Ovary (tissue), 9 donors: ENCODE results near the gene STOML1. TPM values are rescaled to one million over a fixed set of nuclear protein-coding genes. Genes with fewer than 3 reads are reported as not detected.

Source experiments
- DNase-seq, 5 donors: peaks; one replicate each; pipeline ENCODE4 v3.0.0-alpha.2; 2019 to 2020
- H3K27ac ChIP-seq, 2 donors: fragments of 200-600 bp; one replicate each; pipeline versions ENCODE4 v1.5.1 to v1.8.0; 2019 to 2022
- H3K27me3 ChIP-seq: fragments of 200-600 bp; one replicate; pipeline ENCODE4 v1.8.0; 2022
- H3K36me3 ChIP-seq: fragments of 200-600 bp; sonication (generic); one replicate; pipeline ENCODE4 v1.5.1; 2019
- H3K4me1 ChIP-seq: one replicate; pipeline ENCODE4 v1.8.1; 2013; ENCODE audit warnings: mild to moderate bottlenecking, moderate library complexity; ENCODE audit not compliant: insufficient read depth
- H3K4me3 ChIP-seq: fragments of 200-600 bp; sonication (generic); one replicate; pipeline ENCODE4 v1.5.1; 2017
- H3K9me3 ChIP-seq, 2 donors: fragments of 200-600 bp in 1 of 2; sonication (generic) in 1 of 2; one replicate each; pipeline versions ENCODE4 v1.5.1 to v1.8.1; 2013 to 2019; ENCODE audit warnings: mild to moderate bottlenecking in 1 of 2, moderate library complexity in 1 of 2
- CTCF ChIP-seq, 3 donors: fragments of 450-650 bp in 2 of 3; fragments of 200-600 bp in 1 of 3; IDR thresholded peaks; one replicate each; pipeline versions ENCODE4 v1.5.1 to v1.8.0; 2016 to 2022; ENCODE audit warnings: antibody characterized with exemption in 3 of 3, mild to moderate bottlenecking in 1 of 3
- EP300 ChIP-seq: sonication (generic); formaldehyde crosslinking; IDR thresholded peaks from one replicate; pipeline ENCODE4 v1.6.1; 2017; ENCODE audit warnings: antibody characterized with exemption
- POLR2A ChIP-seq: fragments of 450-650 bp; IDR thresholded peaks from one replicate; pipeline ENCODE4 v1.6.1; 2017; ENCODE audit warnings: antibody characterized with exemption, mild to moderate bottlenecking, moderate library complexity
- WGBS, 3 donors: extraction: QIAGEN DNeasy Blood & Tissue Kit in 1 of 3; methylation state at CpG; one replicate each; pipeline versions ENCODE4 v1.1.5 to v1.1.7; 2013 to 2017; 5-methylcytosine and 5-hydroxymethylcytosine counted together
- intact Hi-C, 4 donors: fragments of 100-400 bp; cut with DNase I; formaldehyde crosslinking; loops; one replicate each; pipeline versions ENCODE4 v1.11.0 to v1.15.1; 2022 to 2023
- polyA plus RNA-seq, 2 donors: library from polyadenylated mRNA; stranded (reverse); fragments of 200-250 nt in 1 of 2; fragments of 350-450 nt in 1 of 2; fragmentation: Illumina TruSeq in 1 of 2; extraction: RNeasy Lipid Tissue Mini Kit (QIAGEN cat#74804) in 1 of 2; gene quantifications; one replicate each; pipeline ENCODE4 v1.2.3, GENCODE V29; 2013 to 2014
- total RNA-seq, 7 donors: library from RNA; depleted of rRNA in 2 of 7; stranded (reverse); fragments of >200 nt in 2 of 7; fragmentation: NEBNext Ultra II Directional in 3 of 7; extraction: Animal tissue kit (Norgen Biotek cat#: 25700) in 3 of 7; gene quantifications; one replicate each; pipeline versions ENCODE4 v1.1.0 to v1.2.4, GENCODE V29; 2016 to 2023
- donor health status: DM: no; HTN: no; CAD: no; lungs with moderate emphysema.
- donor health status: DM: no; HTN: no; CAD: no.
- donor health status: Bipolar disorder and iron deficiency.
- donor health status: DM: yes; HTN: yes; CAD: no.
- donor health status: DM: no; HTN: no; CAD: no.
- donor health status: DM: yes; HTN: yes; CAD: no.

Gene STOML1
- total and polyA plus RNA-seq, 9 donors, result 2.1 to 22.9 (median 12.1) TPM

DNA sequence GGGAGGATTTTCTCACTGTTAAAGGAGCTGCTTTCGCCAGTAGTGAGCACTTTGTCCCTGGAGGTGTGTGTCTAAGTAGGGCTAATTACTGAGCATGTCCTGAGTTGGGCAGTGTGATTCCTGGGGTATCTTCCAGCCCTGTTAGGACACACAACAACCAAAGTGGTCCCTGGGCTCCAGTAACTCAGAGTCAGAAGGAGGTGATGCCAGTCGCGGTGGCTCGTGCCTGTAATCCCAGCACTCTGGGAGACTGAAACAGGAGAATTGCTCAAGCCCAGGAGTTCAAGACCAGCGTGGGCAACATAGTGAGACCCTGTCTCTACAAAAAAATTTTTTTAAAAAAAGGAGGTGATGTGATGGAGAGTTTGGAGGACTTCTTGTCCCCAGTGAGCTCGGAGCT lies 40.0 kb upstream of the STOML1 start:
- intact Hi-C loops, result loop anchor here in 1 of 4 donors (10.0 kb wide), 1 partner anchor 57 kb away; no protein-coding TSS in a partner anchor
- Histone ChIP-seq H3K4me3 (no peak overlapping the region), H3K27ac (no peak overlapping the region), H3K9me3 (no peaks in the 10 kb centered on the region), H3K4me1 (no peaks in the 10 kb centered on the region), H3K27me3 (no peaks in the 10 kb centered on the region), H3K36me3 (no peaks in the 10 kb centered on the region)
- TF ChIP-seq EP300 (no peak), CTCF (IDR thresholded peaks at IDR 0.05) (no peak), POLR2A (no peak)
- no peak for DNase-seq
- WGBS, 3 donors, result 95 to 97% (median 97%) methylated on average over 6 of the region's 6 CpGs

- intact Hi-C loops, result no loop called here
- no peak for TF ChIP-seq CTCF (IDR thresholded peaks at IDR 0.05)
- TF ChIP-seq POLR2A, result no peak
- TF ChIP-seq EP300, result no peak
- WGBS, 3 donors, result 52 to 66% (median 55%) methylated on average over 3 of the region's 3 CpGs
- H3K4me3 ChIP-seq, result no peak overlapping the region
- H3K36me3 ChIP-seq, result no peaks in the 10 kb centered on the region
- DNase-seq, result no peak
- H3K4me1 ChIP-seq, result peaks cover 4% of the 10 kb centered on the region
- no peaks in the 10 kb centered on the region for H3K9me3 ChIP-seq
- no peak overlapping the region for H3K27ac ChIP-seq
- H3K27me3 ChIP-seq, result no peaks in the 10 kb centered on the region
Observed at GRCh38 chr15:74028646-74029045, 36.6 kb upstream of the STOML1 start.

GRCh38 chr15:74027688-74028087 lies 35.6 kb upstream of the STOML1 start:
- no peaks in the 10 kb centered on the region for H3K36me3 ChIP-seq
- TF ChIP-seq CTCF (IDR thresholded peaks at IDR 0.05) (no peak), POLR2A (no peak), EP300 (no peak)
- no peak overlapping the region for H3K27ac ChIP-seq
- no peak overlapping the region for H3K4me3 ChIP-seq
- DNase-seq, result no peak
- no peaks in the 10 kb centered on the region for H3K9me3 ChIP-seq
- peaks cover 4% of the 10 kb centered on the region for H3K4me1 ChIP-seq
- 72 to 78% (median 78%) methylated on average over 3 of the region's 3 CpGs for WGBS, 3 donors
- H3K27me3 ChIP-seq, result no peaks in the 10 kb centered on the region
- intact Hi-C loops, result no loop called here

DNA sequence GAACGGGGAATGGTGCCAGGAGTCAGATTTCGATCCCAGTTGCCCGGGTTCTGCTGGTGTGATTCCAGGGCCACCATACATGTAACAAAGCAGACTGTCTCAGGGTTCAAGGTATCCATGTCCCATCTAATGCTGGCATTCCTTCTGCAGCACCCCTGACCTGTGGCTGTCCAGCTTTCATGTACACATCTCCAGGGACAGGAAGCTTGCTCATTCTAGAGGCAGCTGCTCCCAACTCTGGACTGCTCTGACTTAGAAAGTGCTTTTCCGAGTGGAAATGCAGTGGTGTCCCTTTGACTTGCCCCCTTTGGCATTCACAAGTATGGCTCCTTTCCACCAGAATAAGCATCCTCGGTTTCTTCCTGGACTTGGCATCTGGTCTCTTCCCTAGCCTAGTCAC lies 33.3 kb upstream of the STOML1 start:
- Histone ChIP-seq H3K4me1 (peaks cover 4% of the 10 kb centered on the region), H3K4me3 (no peak overlapping the region), H3K36me3 (no peaks in the 10 kb centered on the region), H3K27ac (no peak overlapping the region), H3K27me3 (no peaks in the 10 kb centered on the region), H3K9me3 (no peaks in the 10 kb centered on the region)
- TF ChIP-seq CTCF (IDR thresholded peaks at IDR 0.05) (no peak), POLR2A (no peak), EP300 (no peak)
- intact Hi-C loops, result no loop called here
- 57 to 62% (median 59%) methylated on average over 5 of the region's 5 CpGs for WGBS, 3 donors
- no peak for DNase-seq
